AG10803 (cell line): ENCODE results near the gene TMEM271.
"Not testable (repeated sequence)": the region's sequence is repeated elsewhere in the genome, so short reads cannot be mapped to it uniquely, and the experiment has no call there.

Experiments used
- DNase-seq: peaks from one replicate; pipeline ENCODE4 v3.0.0; 2010; ENCODE audit warnings: low read depth
- H3K4me3 ChIP-seq: 2 replicates; pipeline ENCODE4 v1.5.1; 2011; ENCODE audit warnings: mild to moderate bottlenecking, low read length, control low read depth
- TF ChIP-seq, protein P1 (sequence below): conservative IDR thresholded peaks from 2 replicates; pipeline ENCODE4 v1.5.1; 2011; ENCODE audit warnings: mild to moderate bottlenecking, low read length, control low read depth, inconsistent platforms

Gene TMEM271

DNA sequence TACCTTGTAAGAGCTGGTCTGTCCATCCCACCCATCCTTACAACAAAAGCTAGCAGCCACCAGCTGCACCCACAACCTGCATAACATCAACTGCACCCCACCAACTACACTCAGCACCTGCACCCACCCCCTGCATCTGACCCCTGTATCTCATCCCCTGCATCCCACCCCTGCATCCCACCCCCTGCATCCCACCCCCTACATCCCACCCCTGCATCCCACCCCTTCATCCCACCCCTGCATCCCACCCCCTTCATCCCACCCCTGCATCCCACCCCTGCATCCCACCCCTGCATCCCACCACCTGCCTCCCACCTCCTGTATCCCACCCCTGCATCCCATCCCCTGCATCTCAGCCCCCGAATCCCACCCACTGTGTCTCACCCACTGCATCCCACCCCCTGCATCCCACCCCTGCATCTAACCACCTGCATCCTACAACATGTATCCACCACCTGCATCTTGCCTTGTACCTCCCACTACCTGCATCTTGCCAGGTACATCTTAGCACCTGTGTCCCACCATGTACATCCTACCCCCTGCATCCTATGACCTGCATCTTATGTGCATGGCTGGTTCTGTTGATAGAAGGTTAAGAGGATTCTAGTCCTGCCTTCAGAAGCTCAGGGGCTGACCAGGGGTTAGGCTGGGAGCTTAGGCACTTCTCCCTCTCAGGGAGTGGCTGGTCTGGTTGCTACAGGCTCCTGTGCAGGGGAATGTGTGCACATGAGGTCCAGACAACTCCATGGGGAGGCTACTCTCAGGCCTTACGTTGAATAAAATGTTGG is 9.4 kb downstream of the TMEM271 start:
- DNase-seq, result no peak
- TF ChIP-seq, protein P1, sequence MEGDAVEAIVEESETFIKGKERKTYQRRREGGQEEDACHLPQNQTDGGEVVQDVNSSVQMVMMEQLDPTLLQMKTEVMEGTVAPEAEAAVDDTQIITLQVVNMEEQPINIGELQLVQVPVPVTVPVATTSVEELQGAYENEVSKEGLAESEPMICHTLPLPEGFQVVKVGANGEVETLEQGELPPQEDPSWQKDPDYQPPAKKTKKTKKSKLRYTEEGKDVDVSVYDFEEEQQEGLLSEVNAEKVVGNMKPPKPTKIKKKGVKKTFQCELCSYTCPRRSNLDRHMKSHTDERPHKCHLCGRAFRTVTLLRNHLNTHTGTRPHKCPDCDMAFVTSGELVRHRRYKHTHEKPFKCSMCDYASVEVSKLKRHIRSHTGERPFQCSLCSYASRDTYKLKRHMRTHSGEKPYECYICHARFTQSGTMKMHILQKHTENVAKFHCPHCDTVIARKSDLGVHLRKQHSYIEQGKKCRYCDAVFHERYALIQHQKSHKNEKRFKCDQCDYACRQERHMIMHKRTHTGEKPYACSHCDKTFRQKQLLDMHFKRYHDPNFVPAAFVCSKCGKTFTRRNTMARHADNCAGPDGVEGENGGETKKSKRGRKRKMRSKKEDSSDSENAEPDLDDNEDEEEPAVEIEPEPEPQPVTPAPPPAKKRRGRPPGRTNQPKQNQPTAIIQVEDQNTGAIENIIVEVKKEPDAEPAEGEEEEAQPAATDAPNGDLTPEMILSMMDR, result no peak
- no peak overlapping the region for H3K4me3 ChIP-seq

- DNase-seq, result no peak
- TF ChIP-seq, protein P1, result no peak
- H3K4me3 ChIP-seq, result no peak overlapping the region
Measured at GRCh38 chr4:566035-566434, 10.1 kb downstream of the TMEM271 start.

DNA sequence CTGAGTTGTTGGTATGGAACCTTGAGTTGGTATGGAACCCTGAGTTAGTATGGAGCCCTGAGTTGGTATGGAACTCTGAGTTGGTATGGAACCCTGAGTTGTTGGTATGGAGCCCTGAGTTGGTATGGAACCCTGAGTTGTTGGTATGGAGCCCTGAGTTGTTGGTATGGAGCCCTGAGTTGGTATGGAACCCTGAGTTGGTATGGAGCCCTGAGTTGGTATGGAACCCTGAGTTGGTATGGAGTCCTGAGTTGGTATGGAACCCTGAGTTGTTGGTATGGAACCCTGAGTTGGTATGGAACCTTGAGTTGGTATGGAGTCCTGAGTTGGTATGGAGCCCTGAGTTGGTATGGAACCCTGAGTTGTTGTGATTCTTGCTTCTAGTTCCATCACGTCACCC is 10.5 kb downstream of the TMEM271 start:
- not testable (repeated sequence) for DNase-seq, H3K4me3 ChIP-seq

DNA sequence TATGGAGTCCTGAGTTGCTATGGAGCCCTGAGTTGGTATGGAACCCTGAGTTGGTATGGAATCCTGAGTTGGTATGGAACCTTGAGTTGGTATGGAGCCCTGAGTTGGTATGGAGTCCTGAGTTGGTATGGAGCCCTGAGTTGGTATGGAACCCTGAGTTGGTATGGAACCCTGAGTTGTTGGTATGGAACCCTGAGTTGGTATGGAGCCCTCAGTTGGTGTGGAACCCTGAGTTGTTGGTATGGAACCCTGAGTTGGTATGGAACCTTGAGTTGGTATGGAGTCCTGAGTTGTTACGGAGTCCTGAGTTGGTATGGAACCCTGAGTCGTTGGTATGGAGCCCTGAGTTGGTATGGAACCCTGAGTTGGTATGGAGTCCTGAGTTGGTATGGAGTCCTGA is 13.6 kb downstream of the TMEM271 start:
- H3K4me3 ChIP-seq, DNase-seq: not testable (repeated sequence)

DNA sequence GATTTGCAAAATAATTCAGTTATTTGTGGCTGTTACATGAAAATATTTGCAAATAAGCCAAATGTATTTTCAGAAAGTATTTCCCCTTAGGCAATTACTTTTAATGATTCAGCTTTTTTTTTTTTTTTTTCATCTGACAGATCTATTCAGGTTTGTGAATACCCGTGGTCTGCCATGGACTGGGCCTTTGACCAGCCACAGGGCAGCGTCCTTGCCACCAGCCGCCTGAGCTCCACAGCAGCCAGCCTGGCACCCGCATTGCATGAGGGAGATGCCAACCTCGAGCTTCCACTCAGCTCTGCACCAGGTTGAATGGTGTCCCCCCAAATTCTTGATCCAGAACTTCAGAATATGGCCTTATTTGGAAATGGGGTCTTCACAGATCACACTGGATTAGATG is 14.7 kb downstream of the TMEM271 start:
- DNase-seq, result no peak
- H3K4me3 ChIP-seq, result no peak overlapping the region
- TF ChIP-seq, protein P1, result no peak

GRCh38 chr4:560731-561291 is 15.3 kb downstream of the TMEM271 start:
- DNase-seq, result no peak
- TF ChIP-seq, protein P1, result no peak
- no peak overlapping the region for H3K4me3 ChIP-seq

GRCh38 chr4:560061-560460 is 16.0 kb downstream of the TMEM271 start:
- no peak for DNase-seq
- no peak overlapping the region for H3K4me3 ChIP-seq
- TF ChIP-seq, protein P1, result no peak

DNA sequence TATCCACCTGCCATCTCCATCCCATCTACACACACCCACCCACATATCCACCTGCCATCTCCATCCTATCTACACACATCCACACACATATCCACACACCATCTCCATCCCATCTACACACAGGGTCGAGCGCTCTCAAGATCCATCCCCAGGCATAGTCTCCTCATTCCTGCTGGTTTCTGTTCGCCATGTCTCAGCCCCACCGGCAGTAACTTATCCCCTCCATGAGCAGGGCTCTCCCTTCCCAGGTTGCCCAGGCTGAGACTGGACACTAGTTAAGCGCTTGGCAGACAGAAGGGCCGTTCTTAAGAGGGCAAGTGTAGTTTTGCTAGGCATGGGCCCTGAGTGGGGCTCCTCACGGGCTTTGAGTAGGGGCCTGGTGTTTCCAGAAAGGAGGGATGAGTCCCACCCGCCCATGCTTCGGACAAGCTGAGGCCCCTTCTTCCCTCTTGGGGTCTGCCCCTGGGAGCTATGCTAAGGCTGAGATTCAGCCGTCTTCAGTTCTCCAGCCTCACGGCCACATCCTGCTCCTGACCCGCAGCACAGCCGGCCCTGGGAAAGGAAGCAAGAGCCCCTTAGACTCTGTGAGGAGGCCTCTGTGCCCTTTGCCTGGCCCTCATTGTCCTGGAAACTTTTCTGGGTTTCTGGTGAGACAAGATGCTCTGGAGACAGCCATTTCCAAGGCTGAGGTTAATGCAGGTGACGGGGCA is 20.4 kb downstream of the TMEM271 start:
- no peak overlapping the region for H3K4me3 ChIP-seq
- no peak for DNase-seq
- TF ChIP-seq, protein P1, result no peak

GRCh38 chr4:554793-555320 is 21.2 kb downstream of the TMEM271 start:
- not testable (repeated sequence) for H3K4me3 ChIP-seq, DNase-seq
